Right kidney (tissue), 1 donor: ENCODE measurements around the gene LRRC32.
"Not testable (repeated sequence)": the region's sequence is repeated elsewhere in the genome, so short reads cannot be mapped to it uniquely, and the experiment has no call there.

Experiments used
- DNase-seq: peaks from one replicate; pipeline ENCODE4 v3.0.0-alpha.2; 2016

Gene LRRC32

DNA sequence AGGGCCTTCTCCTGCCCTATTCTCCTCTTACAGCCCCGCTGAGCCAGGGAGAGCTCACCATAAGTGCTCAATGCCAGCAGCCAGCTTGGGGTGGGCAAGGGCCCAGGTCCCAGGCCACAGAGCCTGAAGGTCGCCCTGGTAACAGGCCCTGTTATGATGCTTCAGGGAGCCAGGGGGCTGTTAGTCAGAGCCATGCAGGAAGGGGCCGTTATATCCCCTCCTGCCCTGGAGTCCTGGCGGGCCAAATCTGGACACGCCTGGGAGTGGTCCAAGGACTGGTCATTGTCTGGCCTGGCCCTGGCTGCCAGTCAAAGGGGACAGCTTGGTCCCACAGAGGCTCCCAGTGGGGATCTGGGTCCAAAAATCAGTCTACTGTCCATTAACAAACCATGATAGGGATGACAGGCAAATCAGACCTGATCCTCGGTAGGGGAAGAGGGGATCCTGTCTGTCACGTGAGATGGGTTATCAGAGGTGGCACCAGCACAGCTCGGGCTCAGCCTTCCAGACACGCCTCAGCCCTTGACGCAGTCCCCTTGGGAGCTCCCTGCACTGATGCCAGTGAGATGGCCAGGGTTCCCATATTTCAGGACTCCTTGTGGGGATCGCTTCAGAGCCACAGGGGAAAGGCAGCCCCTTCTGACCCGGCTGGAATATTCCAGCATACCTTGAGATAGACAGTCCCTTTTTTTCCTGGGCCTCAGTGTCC, 55.9 kb downstream of the LRRC32 start:
- no peak for DNase-seq

- no peak for DNase-seq
Measured at GRCh38 chr11:76613901-76614300, 56.6 kb downstream of the LRRC32 start.

- no peak for DNase-seq
Measured at GRCh38 chr11:76612226-76612625, 58.3 kb downstream of the LRRC32 start.

GRCh38 chr11:76610871-76611475, 59.6 kb downstream of the LRRC32 start:
- DNase-seq, result no peak

DNA sequence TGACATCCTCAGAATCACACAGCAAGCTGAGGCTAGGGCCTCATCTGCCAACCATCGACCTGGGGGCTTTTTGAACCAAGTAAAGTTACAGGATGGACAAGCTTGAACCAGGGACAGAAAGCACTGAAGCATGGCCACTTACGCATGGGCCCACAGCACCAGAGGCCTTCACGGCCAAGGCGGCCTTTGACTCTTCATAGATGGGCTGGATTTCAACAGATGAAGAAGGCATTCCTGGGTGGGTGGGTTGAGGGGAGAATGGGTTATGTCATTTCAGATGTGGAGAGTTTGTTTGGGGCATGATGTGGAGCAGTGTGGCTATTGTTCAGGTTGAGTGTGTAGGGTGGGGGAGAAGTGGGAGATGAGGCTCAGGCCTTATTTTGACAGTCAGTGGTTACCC, 60.2 kb downstream of the LRRC32 start:
- DNase-seq, result no peak

- no peak for DNase-seq
Measured at GRCh38 chr11:76609736-76610370, 60.7 kb downstream of the LRRC32 start.

DNA sequence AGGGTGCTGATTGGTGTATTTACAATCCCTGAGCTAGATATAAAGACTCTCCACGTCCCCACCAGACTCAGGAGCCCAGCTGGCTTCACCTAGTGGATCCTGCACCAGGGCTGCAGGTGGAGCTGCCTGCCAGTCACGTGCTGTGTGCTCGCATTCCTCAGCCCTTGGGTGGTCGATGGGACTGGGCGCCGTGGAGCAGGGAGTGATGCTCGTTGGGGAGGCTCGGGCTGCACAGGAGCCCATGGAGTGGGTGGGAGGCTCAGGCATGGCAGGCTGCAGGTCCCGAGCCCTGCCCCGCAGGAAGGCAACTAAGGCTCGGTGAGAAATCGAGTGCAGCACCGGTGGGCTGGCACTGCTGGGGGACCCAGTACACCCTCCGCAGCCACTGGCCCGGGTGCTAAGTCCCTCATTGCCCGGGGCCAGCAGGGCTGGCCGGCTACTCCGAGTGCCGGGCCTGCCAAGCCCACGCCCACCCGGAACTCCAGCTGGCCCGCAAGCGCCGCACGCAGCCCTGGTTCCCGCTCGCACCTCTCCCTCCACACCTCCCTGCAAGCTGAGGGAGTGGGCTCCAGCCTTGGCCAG, 61.6 kb downstream of the LRRC32 start:
- not testable (repeated sequence) for DNase-seq

GRCh38 chr11:76608228-76608627, 62.3 kb downstream of the LRRC32 start:
- not testable (repeated sequence) for DNase-seq
